NB4 (cell line): ENCODE data around the gene EIPR1.

Experiments used
- DNase-seq: peaks from one replicate; pipeline ENCODE4 v3.0.0; 2010; ENCODE audit warnings: low read depth
- H3K4me3 ChIP-seq: one replicate; pipeline ENCODE4 v1.5.1; 2011; ENCODE audit warnings: mild to moderate bottlenecking, low read depth, low read length, moderate library complexity
- CTCF ChIP-seq: IDR thresholded peaks from one replicate; pipeline ENCODE4 v1.5.1; 2012; ENCODE audit warnings: low read depth, low read length
- MAX ChIP-seq: IDR thresholded peaks from 2 replicates; pipeline ENCODE4 v1.6.1; 2011; ENCODE audit warnings: low read depth, low read length
- MYC ChIP-seq: IDR thresholded peaks from 2 replicates; pipeline ENCODE4 v1.6.1; 2011; ENCODE audit warnings: low read depth, low read length
- POLR2A ChIP-seq: IDR thresholded peaks from 2 replicates; pipeline ENCODE4 v1.6.1; 2011; ENCODE audit warnings: mild to moderate bottlenecking; ENCODE audit not compliant: insufficient read length; ENCODE audit errors: extremely low read depth

The EIPR1 gene

GRCh38 chr2:3145471-3146021 is 232.1 kb downstream of the EIPR1 start:
- no peak overlapping the region for H3K4me3 ChIP-seq
- DNase-seq = no peak
- no peak for TF ChIP-seq CTCF
- TF ChIP-seq POLR2A = no peak
- TF ChIP-seq MYC = no peak
- TF ChIP-seq MAX = no peak

GRCh38 chr2:3144856-3145255 is 232.8 kb downstream of the EIPR1 start:
- DNase-seq = no peak
- H3K4me3 ChIP-seq = no peak overlapping the region
- TF ChIP-seq POLR2A (no peak), CTCF (no peak), MAX (no peak), MYC (no peak)

GRCh38 chr2:3143602-3144001 is 234.0 kb downstream of the EIPR1 start:
- TF ChIP-seq MYC (no peak), MAX (no peak)
- H3K4me3 ChIP-seq = no peak overlapping the region
- no peak for DNase-seq

- DNase-seq = no peak
- H3K4me3 ChIP-seq = no peak overlapping the region
Measured at GRCh38 chr2:3142961-3143571, 234.6 kb downstream of the EIPR1 start.

GRCh38 chr2:3142210-3142609 is 235.4 kb downstream of the EIPR1 start:
- DNase-seq = no peak
- no peak overlapping the region for H3K4me3 ChIP-seq
- TF ChIP-seq CTCF = no peak
- no peak for TF ChIP-seq MYC
- no peak for TF ChIP-seq POLR2A
- TF ChIP-seq MAX = no peak

More at GRCh38 chr2:3142961-3143571, 234.6 kb downstream of the EIPR1 start:
- TF ChIP-seq MYC = no peak
- no peak for TF ChIP-seq MAX
- TF ChIP-seq CTCF = no peak
- TF ChIP-seq POLR2A = no peak

- no peak for DNase-seq
- H3K4me3 ChIP-seq = no peak overlapping the region
- TF ChIP-seq MYC (no peak), CTCF (no peak), MAX (no peak), POLR2A (no peak)
Measured at GRCh38 chr2:3141696-3142095, 235.9 kb downstream of the EIPR1 start.
